GM12892 (cell line): Measurements from ENCODE around the gene CDKN1B.

ENCODE experiments used
- POLR2A ChIP-seq: IDR thresholded peaks from 2 replicates; pipeline ENCODE4 v1.6.1; 2011; ENCODE audit warnings: low read depth, low read length, control low read depth
- POLR2AphosphoS5 ChIP-seq: IDR thresholded peaks from 2 replicates; pipeline ENCODE4 v1.6.1; 2011; ENCODE audit warnings: low read depth, low read length, control low read depth
- TAF1 ChIP-seq: IDR thresholded peaks from 2 replicates; pipeline ENCODE4 v1.6.1; 2011; ENCODE audit warnings: low read depth, mild to moderate bottlenecking, control low read depth, low read length, borderline replicate concordance

DNA sequence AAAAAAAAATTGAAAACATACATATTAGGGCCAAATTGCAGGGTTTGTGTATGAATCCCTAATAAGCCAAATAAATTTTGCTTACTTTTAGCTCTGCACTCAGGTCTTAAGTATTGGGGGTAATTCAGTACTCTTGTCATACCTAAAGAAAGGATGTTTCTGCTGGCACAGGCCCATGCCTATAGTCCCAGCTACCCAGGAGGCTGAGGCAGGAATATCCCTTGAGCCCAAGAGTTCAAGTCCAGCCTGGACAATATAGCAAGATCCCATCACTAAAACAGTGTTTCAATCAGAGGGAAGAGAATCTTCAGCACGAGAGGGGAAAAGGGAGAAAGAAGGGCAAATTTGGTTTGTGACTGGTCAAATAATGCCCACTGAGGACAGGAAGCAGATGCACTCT lies 17.8 kb upstream of the CDKN1B start:
- no peak for TF ChIP-seq POLR2A
- no peak for TF ChIP-seq POLR2AphosphoS5
- no peak for TF ChIP-seq TAF1
